HG03442 (cell line): ENCODE data around the gene LAPTM5.

Source experiments
- ATAC-seq: cut with Tn5 transposase; IDR thresholded peaks from one replicate; pipeline ENCODE4 v1.9.1; 2021; ENCODE audit warnings: mild to moderate bottlenecking, moderate library complexity; ENCODE audit not compliant: unreplicated experiment

LAPTM5 gene

DNA sequence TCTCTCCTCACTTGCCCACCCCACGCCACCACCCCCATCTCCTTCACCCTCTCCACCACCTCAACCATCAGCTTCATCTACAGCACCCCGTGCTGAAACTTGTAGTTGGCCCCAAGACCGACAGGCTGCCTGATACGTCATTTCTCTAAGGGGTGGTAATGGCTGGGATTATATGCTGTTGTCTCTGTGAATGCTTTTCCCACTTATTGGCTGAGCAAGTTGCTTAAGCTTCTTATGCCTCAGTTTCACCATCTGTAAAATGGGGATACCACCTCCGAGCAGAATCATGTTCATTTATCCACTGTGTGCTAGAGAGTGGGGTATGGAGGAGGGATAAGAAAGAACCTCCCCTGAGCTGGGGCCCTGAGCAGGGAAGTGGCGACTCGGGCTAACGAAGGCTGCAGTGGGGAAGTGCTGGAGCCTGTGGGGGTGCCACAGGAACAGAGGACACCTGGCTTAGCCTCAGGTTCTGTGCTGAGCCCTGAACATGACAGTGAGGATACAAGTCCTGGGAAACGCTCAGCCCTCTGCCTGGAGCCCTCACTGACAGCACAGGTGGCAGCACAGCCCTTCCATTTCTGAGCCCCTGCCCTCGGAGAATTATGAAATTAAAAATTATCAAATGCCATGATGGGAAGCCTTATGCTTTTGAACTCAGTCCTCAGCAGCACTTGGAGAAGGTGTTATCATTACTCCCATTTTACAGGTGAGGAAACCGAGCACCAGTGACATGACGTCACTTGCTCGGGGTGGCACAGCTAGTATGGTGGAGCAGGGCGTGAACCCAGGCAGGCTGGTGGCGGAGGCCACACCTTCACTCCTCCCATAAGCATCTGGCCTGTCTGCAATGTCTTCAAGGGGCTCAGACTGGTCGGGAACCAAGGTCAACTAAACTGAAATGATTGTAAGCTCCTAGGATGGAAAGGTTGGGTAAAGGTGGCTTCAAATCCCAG, 37.0 kb downstream of the LAPTM5 start:
- ATAC-seq = no peak

DNA sequence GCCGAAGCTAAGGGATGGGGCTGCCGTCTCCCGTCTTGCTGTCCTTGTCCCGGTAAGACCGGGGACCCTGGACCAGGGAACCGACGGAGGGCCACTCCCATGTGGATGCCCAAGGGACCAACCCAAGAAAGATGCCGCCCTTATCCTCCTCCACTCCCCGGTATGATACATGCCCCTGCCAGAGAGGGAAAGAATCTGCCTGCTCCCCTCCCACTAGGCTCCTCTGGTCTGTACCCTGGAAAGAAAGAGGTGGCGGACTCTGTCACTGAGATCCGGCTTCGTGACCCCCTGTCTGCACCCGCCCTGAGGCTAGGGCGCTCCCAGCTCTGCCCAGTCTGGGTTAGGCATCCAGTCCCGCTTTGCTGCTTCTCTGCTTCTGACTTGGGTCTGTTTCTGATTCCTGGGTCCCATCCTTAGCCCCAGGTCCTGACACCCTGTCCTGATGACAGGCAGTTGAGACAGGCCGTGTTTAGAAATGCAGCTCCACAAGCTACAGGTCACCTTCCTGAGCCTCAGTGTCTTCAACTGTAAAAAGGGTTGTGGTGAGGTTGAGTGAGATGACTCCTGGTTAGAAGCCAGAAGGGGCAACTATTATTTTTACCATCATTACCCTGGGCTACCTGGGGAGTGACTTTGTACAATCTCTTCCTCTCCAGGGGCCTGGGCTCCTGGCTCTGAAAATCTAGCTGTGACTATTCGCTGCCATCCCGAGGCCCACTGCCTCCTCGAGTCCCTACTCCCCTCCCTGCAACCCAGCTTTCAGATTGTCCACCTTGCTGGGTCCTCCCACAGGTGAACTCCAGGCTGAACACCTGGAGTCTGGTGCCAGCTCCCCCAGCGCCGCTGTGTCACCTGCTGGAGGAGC, 37.9 kb downstream of the LAPTM5 start:
- ATAC-seq = no peak

DNA sequence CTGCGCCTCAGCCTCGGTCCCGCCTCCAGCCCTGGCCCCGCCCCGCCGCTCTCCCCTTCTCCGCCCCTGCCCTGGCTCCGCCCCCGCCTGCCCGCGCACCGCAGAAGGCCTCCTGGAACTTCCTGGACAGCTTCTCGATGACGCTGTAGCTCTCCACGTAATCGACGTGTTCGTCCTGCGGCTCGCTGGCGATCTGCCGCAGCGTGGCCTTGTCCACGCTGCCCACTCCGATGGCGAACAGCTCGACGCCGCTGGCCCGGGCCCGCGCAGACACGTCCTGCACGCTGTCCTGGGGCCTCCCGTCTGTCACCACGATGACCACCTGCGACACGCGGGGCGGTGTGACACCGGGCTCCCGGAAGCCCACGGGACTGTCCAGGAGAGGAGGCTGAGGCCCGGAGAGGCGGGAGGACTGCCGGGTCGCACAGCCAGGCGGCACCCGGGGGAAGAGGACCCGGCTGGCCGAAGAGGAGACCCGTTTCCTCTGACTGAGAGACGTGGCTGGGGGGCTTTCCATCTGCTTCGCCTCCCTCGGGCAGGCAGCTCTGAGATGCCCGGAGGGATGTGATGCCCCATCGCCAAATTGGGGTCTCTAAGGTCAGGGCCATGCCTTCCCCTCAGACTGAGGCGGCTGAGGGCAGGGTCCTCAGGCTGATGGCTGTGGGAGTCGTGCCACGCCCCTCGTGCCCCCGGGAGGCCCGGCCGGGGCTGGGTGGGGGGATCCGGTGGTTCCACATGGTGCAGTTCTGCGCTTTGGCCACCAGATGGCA, 38.8 kb downstream of the LAPTM5 start:
- peak; percentile 40 for ATAC-seq

DNA sequence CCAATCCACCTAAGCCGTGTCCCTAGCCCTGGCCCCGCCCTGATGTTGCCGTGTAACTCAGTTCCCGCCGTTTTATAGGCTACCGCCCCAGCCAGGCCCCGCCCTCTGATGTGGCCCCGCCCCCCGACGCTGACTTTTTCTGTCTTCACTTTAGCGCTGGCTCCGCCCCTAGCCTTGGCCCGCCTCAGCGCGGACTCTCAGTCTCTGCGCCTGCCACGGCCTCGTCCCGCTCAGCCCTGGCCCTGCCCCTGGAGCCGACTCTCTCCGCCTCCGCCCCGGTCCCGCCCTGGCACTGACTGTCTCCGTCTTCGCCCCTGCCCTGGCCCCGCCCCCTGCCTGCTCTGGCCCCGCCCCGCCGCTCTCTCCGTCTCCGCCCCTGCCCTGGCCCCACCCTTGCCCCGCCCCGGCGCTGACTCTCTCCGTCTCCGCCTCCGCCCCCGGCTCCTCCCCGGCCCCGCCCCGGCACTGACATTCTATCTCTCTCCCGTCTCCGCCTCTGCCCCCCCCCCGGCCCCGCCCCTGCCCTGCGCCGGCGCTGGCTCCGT, 39.4 kb downstream of the LAPTM5 start:
- peak; percentile 81 for ATAC-seq

DNA sequence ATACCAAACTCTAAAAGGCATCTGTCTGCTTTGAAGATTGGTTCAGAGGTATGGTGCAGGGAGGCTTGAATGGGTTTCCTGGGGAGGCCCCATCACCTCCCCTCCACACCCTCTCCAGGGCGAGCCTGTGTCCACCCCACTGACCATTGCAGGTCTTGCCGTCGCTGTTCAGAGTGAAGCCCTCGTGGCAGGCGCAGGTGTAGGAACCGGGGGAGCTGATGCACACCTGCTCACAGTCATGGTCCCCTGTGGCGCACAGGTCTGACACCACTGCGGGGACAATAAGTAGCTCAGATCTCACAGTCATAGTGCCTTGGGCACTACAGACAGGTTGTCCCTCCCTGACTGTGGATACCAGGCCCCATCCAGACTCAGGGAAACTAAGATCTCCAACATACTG, 40.9 kb downstream of the LAPTM5 start:
- ATAC-seq = no peak

DNA sequence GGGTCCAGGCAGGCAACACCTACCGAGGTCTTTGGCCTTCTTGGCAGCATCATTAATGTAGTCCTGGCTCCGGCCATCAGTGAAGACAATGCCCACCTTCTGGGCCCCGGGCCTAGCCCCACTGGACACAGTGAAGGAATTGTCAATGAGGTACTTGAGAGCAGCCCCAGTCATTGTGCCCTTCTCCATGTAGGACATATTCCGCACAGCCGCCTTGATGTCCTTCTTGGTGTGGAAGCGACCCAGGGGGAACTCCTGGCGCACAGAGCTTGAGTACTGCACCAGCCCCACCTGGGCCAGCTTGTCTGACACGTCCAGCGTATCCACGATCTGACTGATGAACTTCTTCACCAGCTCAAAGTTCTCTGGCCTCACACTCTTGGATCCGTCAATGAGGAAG, 41.7 kb downstream of the LAPTM5 start:
- no peak for ATAC-seq

DNA sequence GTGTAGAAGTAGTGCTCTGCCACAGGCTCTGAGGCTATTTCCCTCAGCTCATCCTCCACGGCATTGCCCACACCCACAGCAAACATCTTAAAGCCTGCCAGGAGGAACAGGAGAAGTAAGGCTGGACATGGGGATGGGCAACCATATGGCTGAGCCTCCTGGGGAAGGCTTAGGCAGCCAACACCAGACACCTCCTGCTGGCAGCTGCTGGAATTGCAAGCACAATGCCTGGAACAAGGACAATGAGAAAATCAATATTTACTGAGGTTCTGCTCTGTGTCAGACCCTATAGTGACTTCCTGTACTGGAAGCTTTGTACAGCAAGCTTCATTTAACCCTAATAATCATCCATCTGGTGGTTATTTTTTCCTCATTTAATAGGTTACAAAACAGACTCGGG, 42.4 kb downstream of the LAPTM5 start:
- ATAC-seq = no peak

DNA sequence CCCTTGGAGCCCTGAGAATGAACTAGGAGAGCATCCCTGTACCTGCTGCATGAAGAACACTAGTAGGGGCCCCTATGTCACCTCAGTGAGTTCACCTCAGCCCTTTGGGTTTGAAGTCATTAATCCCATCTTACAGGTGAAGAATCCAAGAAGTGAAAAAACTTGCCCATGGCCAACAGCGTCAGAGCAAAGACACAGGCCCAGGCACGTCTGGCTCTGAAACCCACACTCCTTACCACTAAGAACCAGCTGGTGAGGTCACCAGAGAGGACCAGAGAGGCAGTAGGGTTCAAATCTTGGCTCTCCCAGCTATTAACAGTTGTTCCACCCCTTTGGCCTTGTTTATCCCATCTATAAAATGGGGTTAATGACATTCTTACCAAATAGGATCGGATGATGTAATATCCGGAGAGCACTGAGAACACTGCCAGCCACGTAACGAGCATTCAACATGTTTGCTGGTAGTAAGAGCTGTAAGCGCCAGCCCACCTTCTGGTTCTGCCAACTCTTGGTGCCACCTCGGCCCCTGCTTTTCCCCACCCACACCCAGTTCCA, 43.0 kb downstream of the LAPTM5 start:
- ATAC-seq = no peak

DNA sequence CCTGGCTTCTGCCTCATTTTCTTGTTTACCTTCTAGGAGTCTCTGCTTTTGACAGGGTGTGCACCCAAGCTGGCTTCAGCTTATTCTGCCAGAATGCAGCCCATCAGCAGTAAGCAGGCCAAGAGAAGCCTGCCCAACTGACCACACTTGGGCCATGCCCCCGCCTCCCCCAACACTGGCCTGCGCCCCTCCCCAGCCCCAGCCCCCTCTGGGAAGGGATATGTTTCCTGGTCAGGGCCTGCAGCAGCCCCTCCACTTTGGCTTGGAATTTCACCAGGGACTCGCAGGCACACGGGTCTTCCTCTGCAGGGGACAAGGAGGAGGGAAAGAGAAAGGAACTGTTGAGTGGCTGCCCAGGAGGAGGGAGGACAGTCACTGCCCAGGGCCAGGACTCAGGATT, 43.5 kb downstream of the LAPTM5 start:
- no peak for ATAC-seq

DNA sequence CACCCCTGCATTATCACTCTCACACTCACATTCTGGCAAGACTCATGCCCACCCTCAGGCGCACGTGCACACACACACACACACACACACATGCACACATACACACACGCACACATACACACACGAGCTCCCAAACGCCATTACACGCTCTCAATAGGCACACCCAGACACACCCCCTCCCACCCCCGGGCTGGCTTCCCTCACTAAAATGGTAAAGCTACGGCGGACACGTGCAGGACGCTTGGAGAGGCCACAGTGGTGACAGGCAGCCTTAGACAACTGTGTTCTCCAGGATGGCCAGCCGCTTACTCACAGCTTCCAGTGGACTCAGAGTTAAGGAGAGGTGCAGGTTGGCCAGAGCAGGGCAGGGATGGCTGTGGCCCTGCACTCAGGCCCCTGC, 44.3 kb downstream of the LAPTM5 start:
- ATAC-seq = no peak

DNA sequence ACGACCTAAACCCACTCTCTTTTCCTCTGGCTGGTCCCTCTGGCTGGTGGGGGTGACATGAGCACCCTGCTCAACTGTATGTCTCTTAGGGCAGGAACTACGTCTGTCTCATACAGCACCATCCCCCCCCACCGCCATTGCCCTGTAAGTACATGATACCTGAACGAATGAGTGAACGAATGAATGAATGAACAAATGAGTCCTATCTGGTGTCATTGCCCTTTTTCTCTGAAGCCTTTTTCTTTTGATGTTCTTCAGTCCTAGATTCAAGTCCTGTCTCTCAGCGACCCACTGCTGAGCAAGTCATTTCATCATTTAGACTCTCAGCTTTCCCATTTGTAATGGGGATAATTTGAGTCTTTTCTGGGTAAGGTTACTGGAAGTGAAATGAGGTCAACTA, 45.0 kb downstream of the LAPTM5 start:
- no peak for ATAC-seq

DNA sequence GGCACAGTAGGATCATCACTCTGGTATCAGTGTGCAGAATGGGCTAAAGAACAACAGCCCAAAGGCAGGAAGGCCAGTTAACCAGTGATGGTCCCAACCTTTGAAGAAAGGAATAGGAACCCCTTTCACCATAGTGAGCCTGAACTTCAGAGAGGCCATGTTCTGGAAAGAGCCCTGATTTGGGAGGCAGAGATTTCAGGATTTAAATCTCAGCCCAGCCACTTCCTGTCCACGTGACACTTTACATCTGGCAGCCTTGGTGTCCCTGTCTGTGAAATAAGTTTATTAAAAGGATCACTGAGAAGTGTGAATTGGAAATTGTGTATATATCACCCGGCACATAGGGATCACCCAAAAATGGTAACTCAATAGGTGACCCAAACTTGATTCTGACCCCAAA, 47.2 kb downstream of the LAPTM5 start:
- no peak for ATAC-seq

DNA sequence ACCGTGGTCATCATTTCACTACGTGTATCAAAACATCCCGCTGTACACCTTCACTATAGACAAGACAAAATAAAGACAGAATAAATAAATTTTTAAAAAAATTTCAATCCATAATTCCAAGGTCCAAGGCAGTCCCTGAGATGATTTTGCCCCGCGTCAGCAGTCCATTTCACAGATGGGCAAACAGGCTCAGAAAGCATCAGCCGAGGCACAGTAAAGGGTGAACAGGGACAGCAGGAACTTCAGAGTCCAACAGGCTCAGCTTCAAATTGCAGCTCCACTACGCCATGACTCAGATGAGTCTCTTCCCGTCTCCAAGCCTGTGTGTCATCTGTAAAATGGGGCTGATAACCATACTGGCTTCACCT, 49.2 kb downstream of the LAPTM5 start:
- ATAC-seq = no peak

DNA sequence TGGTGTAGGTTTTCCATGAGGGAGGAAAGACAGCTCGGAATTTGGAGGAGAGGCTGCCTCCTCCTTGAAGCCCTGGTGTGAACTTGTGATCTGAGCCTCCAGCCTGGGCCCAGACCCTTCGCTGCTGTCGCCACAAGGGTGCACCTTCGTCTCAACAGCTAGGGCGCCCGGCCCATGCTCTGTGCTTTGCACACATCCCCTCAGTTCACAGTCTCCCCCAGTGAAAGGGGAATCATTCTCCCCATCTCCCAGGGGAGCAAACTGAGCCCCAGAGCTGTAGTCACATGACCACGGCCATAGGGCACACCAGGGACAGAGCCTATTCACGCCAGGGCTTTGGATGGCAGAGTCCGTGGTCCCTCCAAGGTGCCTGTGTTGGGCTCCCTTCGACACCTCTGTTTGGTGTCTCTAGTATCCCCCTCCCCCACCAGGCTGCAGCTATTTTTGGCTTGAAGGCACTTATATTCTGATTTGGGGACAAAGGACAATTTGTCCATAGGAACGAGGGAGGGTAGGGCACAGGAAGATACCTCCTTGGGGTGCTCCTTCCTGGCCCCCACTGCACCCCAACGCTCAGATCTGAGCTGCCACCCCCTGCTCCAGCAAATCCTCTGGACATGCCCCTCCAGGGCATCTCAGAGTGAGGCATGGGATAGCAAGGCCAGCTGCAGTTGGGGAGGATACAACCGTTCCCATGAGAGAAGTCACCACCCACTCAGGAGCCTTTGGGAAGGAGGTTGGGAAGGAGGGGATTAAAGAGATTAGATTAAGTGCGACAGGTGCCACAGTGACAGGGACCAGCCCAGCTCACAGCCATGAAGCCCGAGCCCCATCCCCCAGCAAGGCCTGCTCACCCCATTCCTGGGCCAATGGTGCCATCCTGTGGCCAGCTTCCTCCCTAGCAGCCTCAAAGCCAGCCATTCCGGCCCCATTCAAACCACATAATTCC, 49.9 kb downstream of the LAPTM5 start:
- ATAC-seq = no peak

DNA sequence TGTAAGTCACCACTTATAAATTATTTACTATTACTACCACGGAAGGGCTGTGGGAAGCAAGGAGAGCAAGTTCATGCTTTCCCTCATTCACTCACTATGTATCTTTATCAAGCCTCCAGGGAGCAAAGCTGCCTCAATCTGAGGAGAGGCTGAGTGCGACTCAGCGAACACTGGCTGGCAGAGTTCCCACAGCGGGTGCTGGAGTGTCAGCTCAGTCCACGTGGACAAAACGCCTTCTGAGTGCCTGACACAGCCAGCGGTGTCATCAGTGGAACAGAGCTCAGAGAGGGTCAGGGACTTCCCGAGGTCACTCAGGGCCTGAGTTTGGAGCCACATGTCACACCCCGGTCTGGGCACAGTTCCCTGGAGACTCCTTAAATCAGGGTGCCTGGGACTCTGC, 51.0 kb downstream of the LAPTM5 start:
- no peak for ATAC-seq

DNA sequence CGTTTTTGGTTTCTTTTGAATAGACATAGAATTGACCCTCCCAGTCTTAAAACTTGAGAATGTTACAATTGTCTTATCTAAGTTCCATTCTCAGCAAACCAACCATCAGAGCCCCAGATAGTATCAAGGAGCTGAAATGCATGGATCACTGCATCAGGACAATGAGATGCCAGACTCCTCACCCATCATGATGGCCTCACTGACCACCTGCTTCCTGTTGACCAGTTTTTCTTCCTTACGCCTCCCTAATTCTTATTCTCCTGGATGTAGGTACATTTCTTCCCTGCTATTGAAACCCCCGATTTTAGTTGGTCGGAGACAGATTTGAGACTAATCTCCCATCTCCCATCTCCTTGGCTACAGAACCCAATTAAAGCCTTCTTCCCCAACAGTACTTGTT, 51.9 kb downstream of the LAPTM5 start:
- no peak for ATAC-seq

DNA sequence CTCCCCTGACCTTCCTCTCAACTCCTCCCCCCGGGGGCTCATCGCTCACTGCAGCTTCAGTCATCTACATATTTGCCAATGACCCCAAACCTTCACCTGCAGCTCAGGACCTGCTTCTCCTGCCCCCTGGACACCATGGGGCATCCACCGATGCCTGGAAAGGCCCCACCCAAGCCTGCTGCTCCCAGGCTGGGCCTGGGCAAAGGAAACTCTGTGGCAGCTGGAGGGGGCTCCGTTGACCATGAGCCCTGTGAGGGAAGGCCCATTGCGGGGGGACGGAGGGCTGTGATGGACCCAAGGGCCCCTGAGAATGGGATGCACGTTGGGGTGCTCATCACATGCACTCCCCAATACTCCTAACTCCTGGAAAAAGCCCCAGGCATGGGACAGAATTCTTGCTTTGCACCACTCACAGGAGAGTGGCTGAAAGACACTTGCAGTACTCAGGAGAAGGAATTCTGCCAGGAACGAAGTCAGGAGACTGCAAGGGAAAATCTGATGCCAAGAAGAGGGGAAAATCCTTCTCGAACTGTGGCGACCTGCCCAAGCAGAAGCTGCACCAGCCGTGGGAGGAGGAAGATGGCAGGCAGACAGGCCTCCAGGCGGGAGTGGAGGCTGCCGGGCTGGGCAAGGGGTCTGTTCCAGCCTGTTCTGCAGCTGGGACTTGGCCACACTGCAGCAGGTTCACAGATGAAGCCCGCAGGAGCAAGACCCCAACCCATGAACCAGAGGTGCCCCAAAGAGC, 52.6 kb downstream of the LAPTM5 start:
- ATAC-seq = no peak

DNA sequence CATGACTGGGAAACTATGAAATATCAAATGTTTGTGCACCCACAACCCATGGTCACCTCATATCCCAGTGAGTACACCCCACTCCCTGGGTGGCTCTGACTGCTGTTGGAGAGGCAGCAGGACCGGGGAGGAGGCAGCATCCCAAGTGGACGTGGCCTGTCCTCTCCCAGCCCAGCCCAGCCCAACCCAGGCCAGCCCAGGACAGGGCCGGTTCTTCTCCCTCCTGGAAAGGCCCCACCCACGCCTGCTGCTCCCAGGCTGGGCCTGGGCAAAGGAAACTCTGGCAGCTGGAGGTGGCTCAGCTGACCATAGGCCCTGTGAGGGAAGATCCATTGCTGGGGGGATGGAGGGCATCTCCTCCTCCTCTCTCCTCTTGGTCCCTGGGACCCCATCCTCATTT, 53.3 kb downstream of the LAPTM5 start:
- no peak for ATAC-seq

DNA sequence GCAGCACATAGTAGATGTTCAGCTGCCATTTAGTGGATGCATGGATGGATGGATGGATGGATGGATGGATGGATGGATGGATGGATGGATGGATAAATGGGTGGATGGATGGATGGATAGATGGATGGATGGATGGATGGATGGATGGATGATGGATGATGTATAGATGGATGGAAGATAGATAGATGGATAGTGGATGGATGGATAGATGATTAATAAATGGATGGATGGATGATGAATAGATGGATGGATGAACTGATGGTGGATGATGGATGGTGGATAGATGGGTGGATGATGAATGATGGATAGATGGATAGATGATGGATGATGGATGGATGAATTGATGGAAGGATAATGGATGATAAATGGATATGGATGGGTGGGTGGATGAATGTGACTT, 54.8 kb downstream of the LAPTM5 start:
- no peak for ATAC-seq
